ENCODE measurements around the gene RERE. TPM values are rescaled to one million over a fixed set of nuclear protein-coding genes. Genes with fewer than 3 reads are reported as not detected.

Gene RERE
- total RNA-seq, 1 donor from 2014 or later: 1,626 TPM

- no peak for FAIRE-seq
- no peak for DNase-seq (ENCODE audit: low spot score in 2 of 2)
These were observed 451.6 kb downstream of the RERE start for GRCh38 chr1:8365661-8366362.

GRCh38 chr1:8364528-8365442, 452.7 kb downstream of the RERE start:
- FAIRE-seq (no peak), DNase-seq (ENCODE audit: low spot score in 2 of 2) (no peak)

- FAIRE-seq (no peak), DNase-seq (ENCODE audit: low spot score in 2 of 2) (no peak)
These were observed 453.6 kb downstream of the RERE start for GRCh38 chr1:8363767-8364301.

- FAIRE-seq: no peak
- DNase-seq (ENCODE audit: low spot score in 2 of 2): no peak
These were observed 454.2 kb downstream of the RERE start for GRCh38 chr1:8363186-8363766.

- no peak for FAIRE-seq
- no peak for DNase-seq (ENCODE audit: low spot score in 2 of 2)
These were observed 454.7 kb downstream of the RERE start for GRCh38 chr1:8362701-8363101.

- DNase-seq (ENCODE audit: low spot score in 2 of 2): no peak
- FAIRE-seq: no peak
These were observed 456.1 kb downstream of the RERE start for GRCh38 chr1:8361198-8361849.

- no peak for DNase-seq (ENCODE audit: low spot score in 2 of 2)
- no peak for FAIRE-seq
These were observed 456.8 kb downstream of the RERE start for GRCh38 chr1:8360493-8361197.

GRCh38 chr1:8359617-8360481, 457.6 kb downstream of the RERE start:
- DNase-seq (ENCODE audit: low spot score in 2 of 2) (no peak), FAIRE-seq (no peak)

GRCh38 chr1:8358897-8359616, 458.4 kb downstream of the RERE start:
- DNase-seq (ENCODE audit: low spot score in 2 of 2): no peak
- no peak for FAIRE-seq

- FAIRE-seq (no peak), DNase-seq (ENCODE audit: low spot score in 2 of 2) (no peak)
These were observed 459.1 kb downstream of the RERE start for GRCh38 chr1:8358241-8358896.

GRCh38 chr1:8357329-8358101, 459.9 kb downstream of the RERE start:
- DNase-seq (ENCODE audit: low spot score in 2 of 2) (no peak), FAIRE-seq (no peak)

- FAIRE-seq (no peak), DNase-seq (ENCODE audit: low spot score in 2 of 2) (no peak)
These were observed 460.9 kb downstream of the RERE start for GRCh38 chr1:8356256-8357209.

GRCh38 chr1:8355439-8356255, 461.8 kb downstream of the RERE start:
- FAIRE-seq (no peak), DNase-seq (ENCODE audit: low spot score in 2 of 2) (no peak)

GRCh38 chr1:8354038-8354437, 463.4 kb downstream of the RERE start:
- DNase-seq (ENCODE audit: low spot score in 2 of 2) (no peak), FAIRE-seq (no peak)
